Erythroblast (primary cell): ENCODE data around the gene C1QA.

ENCODE experiments used
- GATA1 ChIP-seq: IDR thresholded peaks from 2 replicates; pipeline ENCODE4 v1.6.1; 2011; ENCODE audit warnings: low read depth, mild to moderate bottlenecking, control low read depth, low read length, moderate library complexity
- POLR2A ChIP-seq: IDR thresholded peaks from 2 replicates; pipeline ENCODE4 v1.6.1; 2011; ENCODE audit warnings: mild to moderate bottlenecking, low read length

GRCh38 chr1:22637907-22638445 is 1.5 kb downstream of the C1QA start:
- TF ChIP-seq POLR2A (no peak), GATA1 (no peak)
